ENCODE measurements around the gene TMEM106C. TPM values are rescaled to one million over a fixed set of nuclear protein-coding genes. Genes with fewer than 3 reads are reported as not detected.

Gene TMEM106C
- total and polyA plus RNA-seq, 4 donors, result 76.4 to 120 (median 102) TPM

DNA sequence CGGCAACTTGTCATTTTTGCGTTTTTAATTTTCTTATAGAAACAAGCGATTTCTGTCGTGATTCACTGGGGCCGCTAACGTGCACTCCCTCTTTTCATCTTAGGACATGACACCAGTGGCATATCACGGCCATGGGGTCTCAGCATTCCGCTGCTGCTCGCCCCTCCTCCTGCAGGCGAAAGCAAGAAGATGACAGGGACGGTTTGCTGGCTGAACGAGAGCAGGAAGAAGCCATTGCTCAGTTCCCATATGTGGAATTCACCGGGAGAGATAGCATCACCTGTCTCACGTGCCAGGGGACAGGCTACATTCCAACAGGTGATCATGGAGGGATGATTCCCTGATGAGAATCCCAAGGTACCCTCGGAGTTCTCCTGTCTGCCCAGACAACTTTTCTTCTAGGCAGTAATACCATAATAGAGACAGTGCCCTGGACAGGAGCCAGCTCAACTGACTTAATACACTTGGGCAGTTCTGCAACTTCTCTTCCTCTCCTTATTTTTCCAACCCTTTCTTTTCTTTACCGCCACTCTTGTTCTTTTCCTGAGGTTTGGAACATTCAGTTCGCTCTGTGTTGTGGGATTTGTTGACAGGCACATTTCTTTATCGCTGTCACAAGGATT, 821 bp downstream of the TMEM106C start:
- 4% methylated on average over 14 of the region's 18 CpGs for WGBS (ENCODE audit: insufficient coverage)
- DNase-seq (ENCODE audit: low read depth in 4 of 6, low spot score in 6 of 6), result peak in 2 of 6 donors; percentile 27 to 71
- Histone ChIP-seq H3K9me3 (ENCODE audit: control insufficient read depth, insufficient read depth, low read length) (no peaks in the 10 kb centered on the region), H3K27me3 (ENCODE audit: control insufficient read depth, insufficient read depth, low read length) (peaks cover 2% of the 10 kb centered on the region), H3K36me3 (ENCODE audit: control insufficient read depth, insufficient read depth, low read length) (peaks cover 3% of the 10 kb centered on the region), H3K4me1 (ENCODE audit: control insufficient read depth, insufficient read depth, low read length) (peaks cover 14% of the 10 kb centered on the region), H3K27ac (ENCODE audit: low read depth, low read length) (no peak overlapping the region), H3K4me3 (ENCODE audit: low read depth, low read length) (peak overlapping the region; percentile 96)

- Histone ChIP-seq H3K9me3 (ENCODE audit: control insufficient read depth, insufficient read depth, low read length) (no peaks in the 10 kb centered on the region), H3K36me3 (ENCODE audit: control insufficient read depth, insufficient read depth, low read length) (peaks cover 3% of the 10 kb centered on the region), H3K27me3 (ENCODE audit: control insufficient read depth, insufficient read depth, low read length) (peaks cover 2% of the 10 kb centered on the region), H3K4me1 (ENCODE audit: control insufficient read depth, insufficient read depth, low read length) (peaks cover 14% of the 10 kb centered on the region), H3K27ac (ENCODE audit: low read depth, low read length) (no peak overlapping the region), H3K4me3 (ENCODE audit: low read depth, low read length) (no peak overlapping the region)
- no peak for DNase-seq (ENCODE audit: low read depth in 4 of 6, low spot score in 6 of 6)
- 88% methylated on average over 2 of the region's 3 CpGs for WGBS (ENCODE audit: insufficient coverage)
These were observed 2.2 kb downstream of the TMEM106C start for GRCh38 chr12:47965581-47965980.

DNA sequence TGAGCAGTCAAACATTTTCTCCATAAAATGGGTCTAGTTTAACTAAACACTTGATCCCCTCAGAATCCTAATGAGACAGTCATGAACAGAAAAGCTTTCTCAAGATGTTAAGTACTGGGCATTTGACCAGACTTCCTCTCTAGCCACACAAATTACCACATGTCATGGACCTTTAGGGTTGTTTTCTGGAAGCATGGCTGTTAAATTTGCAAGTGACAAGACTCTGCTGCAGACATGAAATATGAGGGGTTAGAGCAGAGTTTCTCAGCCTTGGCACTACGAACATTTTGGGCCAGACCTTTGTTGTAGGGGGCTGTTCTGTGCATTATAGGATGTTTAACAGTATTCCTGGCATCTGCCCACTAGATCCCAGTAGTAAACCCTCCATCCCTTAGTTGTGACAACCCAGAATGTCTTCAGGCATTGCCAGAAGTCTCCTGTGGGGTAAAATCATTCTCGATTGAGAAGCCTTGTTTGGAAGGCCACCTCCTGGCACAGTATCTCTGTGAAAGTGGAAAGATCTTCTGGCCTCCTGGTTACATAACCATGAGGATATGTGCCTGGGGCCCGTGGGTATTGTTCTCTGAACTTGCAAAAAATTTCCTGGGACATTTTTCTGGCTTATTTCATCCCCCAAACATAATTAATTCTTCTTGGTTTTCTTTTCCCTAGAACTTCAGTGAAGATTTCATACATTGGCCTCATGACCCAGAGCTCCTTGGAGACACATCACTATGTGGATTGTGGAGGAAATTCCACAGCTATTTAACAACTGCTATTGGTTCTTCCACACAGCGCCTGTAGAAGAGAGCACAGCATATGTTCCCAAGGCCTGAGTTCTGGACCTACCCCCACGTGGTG, 4.3 kb downstream of the TMEM106C start:
- Histone ChIP-seq H3K27me3 (ENCODE audit: control insufficient read depth, insufficient read depth, low read length) (no peaks in the 10 kb centered on the region), H3K9me3 (ENCODE audit: control insufficient read depth, insufficient read depth, low read length) (no peaks in the 10 kb centered on the region), H3K4me3 (ENCODE audit: low read depth, low read length) (no peak overlapping the region), H3K36me3 (ENCODE audit: control insufficient read depth, insufficient read depth, low read length) (peaks cover 3% of the 10 kb centered on the region), H3K27ac (ENCODE audit: low read depth, low read length) (no peak overlapping the region), H3K4me1 (ENCODE audit: control insufficient read depth, insufficient read depth, low read length) (peaks cover 14% of the 10 kb centered on the region)
- 70% methylated on average over 2 of the region's 5 CpGs for WGBS (ENCODE audit: insufficient coverage)
- DNase-seq (ENCODE audit: low read depth in 4 of 6, low spot score in 6 of 6), result peak in 2 of 6 donors; percentile 4 to 37

- Histone ChIP-seq H3K27me3 (ENCODE audit: control insufficient read depth, insufficient read depth, low read length) (no peaks in the 10 kb centered on the region), H3K36me3 (ENCODE audit: control insufficient read depth, insufficient read depth, low read length) (peaks cover 3% of the 10 kb centered on the region), H3K4me3 (ENCODE audit: low read depth, low read length) (no peak overlapping the region), H3K9me3 (ENCODE audit: control insufficient read depth, insufficient read depth, low read length) (no peaks in the 10 kb centered on the region), H3K27ac (ENCODE audit: low read depth, low read length) (no peak overlapping the region), H3K4me1 (ENCODE audit: control insufficient read depth, insufficient read depth, low read length) (peaks cover 4% of the 10 kb centered on the region)
- no CpG with 5 or more reads among the region's 3 CpGs for WGBS (ENCODE audit: insufficient coverage)
- DNase-seq (ENCODE audit: low read depth in 4 of 6, low spot score in 6 of 6), result no peak
These were observed 6.4 kb downstream of the TMEM106C start for GRCh38 chr12:47969845-47970244.

- peaks cover 4% of the 10 kb centered on the region for H3K4me1 ChIP-seq (ENCODE audit: control insufficient read depth, insufficient read depth, low read length)
- no peaks in the 10 kb centered on the region for H3K9me3 ChIP-seq (ENCODE audit: control insufficient read depth, insufficient read depth, low read length)
- 76% methylated on average over 5 of the region's 7 CpGs for WGBS (ENCODE audit: insufficient coverage)
- no peak overlapping the region for H3K4me3 ChIP-seq (ENCODE audit: low read depth, low read length)
- DNase-seq (ENCODE audit: low read depth in 4 of 6, low spot score in 6 of 6), result no peak
- H3K36me3 ChIP-seq (ENCODE audit: control insufficient read depth, insufficient read depth, low read length), result peaks cover 3% of the 10 kb centered on the region
- no peaks in the 10 kb centered on the region for H3K27me3 ChIP-seq (ENCODE audit: control insufficient read depth, insufficient read depth, low read length)
- no peak overlapping the region for H3K27ac ChIP-seq (ENCODE audit: low read depth, low read length)
These were observed 7.4 kb downstream of the TMEM106C start for GRCh38 chr12:47970843-47971242.

DNA sequence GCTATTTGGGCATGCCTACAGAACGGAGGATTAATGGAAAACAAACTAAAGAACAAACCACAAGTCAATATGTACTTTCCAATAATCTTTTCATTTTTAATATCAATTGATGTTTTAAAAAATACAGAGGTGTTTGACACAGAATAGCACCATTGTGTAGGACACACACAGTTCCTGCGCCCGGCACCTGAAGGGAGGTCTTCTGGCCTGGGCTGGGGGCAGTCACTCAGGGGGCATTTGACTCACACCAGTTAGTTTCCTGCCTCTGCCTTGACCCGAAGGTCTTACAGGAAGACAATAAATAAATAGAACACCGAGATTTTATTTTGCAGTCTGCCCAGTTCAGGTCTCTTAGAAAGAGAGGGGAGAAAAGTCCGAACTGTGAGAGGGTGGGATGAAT, 9.5 kb downstream of the TMEM106C start:
- Histone ChIP-seq H3K4me1 (ENCODE audit: control insufficient read depth, insufficient read depth, low read length) (no peaks in the 10 kb centered on the region), H3K4me3 (ENCODE audit: low read depth, low read length) (no peak overlapping the region), H3K27me3 (ENCODE audit: control insufficient read depth, insufficient read depth, low read length) (no peaks in the 10 kb centered on the region), H3K27ac (ENCODE audit: low read depth, low read length) (no peak overlapping the region), H3K36me3 (ENCODE audit: control insufficient read depth, insufficient read depth, low read length) (no peaks in the 10 kb centered on the region), H3K9me3 (ENCODE audit: control insufficient read depth, insufficient read depth, low read length) (no peaks in the 10 kb centered on the region)
- WGBS (ENCODE audit: insufficient coverage), result 93% methylated on average over 4 of the region's 6 CpGs
- no peak for DNase-seq (ENCODE audit: low read depth in 4 of 6, low spot score in 6 of 6)

DNA sequence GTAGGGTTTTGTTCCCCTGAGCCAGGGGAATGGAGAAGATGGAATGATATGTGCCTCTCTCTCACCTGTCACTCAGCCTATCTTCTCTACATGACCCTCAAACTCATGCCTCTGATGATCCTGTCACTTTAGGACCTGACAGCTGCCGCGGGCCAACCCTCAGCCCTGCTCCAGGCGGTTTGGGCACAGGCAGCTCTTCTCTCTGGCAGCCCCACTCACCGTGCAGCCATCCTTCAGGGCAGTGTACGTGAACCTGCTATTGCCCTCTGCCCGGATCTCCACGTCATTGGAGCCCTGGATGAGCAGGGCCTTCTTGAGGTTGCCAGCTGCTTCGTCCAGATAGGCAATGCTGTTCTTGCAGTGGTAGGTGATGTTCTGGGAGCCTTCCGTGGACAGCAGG, 10.5 kb downstream of the TMEM106C start:
- no peak overlapping the region for H3K4me3 ChIP-seq (ENCODE audit: low read depth, low read length)
- no peaks in the 10 kb centered on the region for H3K9me3 ChIP-seq (ENCODE audit: control insufficient read depth, insufficient read depth, low read length)
- DNase-seq (ENCODE audit: low read depth in 4 of 6, low spot score in 6 of 6), result no peak
- H3K36me3 ChIP-seq (ENCODE audit: control insufficient read depth, insufficient read depth, low read length), result peaks cover 4% of the 10 kb centered on the region
- 96% methylated on average over 7 of the region's 9 CpGs for WGBS (ENCODE audit: insufficient coverage)
- H3K4me1 ChIP-seq (ENCODE audit: control insufficient read depth, insufficient read depth, low read length), result no peaks in the 10 kb centered on the region
- H3K27me3 ChIP-seq (ENCODE audit: control insufficient read depth, insufficient read depth, low read length), result no peaks in the 10 kb centered on the region
- no peak overlapping the region for H3K27ac ChIP-seq (ENCODE audit: low read depth, low read length)

GRCh38 chr12:47975036-47975620, 11.7 kb downstream of the TMEM106C start:
- Histone ChIP-seq H3K27ac (ENCODE audit: low read depth, low read length) (no peak overlapping the region), H3K4me1 (ENCODE audit: control insufficient read depth, insufficient read depth, low read length) (no peaks in the 10 kb centered on the region), H3K36me3 (ENCODE audit: control insufficient read depth, insufficient read depth, low read length) (peaks cover 4% of the 10 kb centered on the region), H3K9me3 (ENCODE audit: control insufficient read depth, insufficient read depth, low read length) (no peaks in the 10 kb centered on the region), H3K27me3 (ENCODE audit: control insufficient read depth, insufficient read depth, low read length) (no peaks in the 10 kb centered on the region), H3K4me3 (ENCODE audit: low read depth, low read length) (no peak overlapping the region)
- 96% methylated on average over 16 of the region's 16 CpGs for WGBS (ENCODE audit: insufficient coverage)
- no peak for DNase-seq (ENCODE audit: low read depth in 4 of 6, low spot score in 6 of 6)

DNA sequence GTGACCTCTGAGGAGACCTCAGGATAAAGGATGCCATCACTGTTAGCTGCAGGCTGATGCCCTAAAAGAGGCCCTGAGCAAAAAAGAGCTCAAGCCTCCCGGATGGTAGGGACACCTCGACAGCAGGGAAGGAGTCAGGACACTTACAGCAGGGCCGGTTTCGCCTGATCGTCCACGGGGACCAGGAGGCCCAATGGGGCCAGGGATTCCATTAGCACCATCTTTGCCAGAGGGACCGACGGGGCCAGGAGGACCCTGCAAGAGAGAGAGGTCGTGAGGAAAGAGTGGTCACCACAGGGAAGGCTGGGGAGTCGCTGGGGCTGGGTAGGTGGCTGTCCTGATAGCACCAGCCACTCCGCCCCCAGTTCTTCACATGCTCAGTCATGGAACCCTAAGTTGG, 12.4 kb downstream of the TMEM106C start:
- DNase-seq (ENCODE audit: low read depth in 4 of 6, low spot score in 6 of 6), result no peak
- Histone ChIP-seq H3K4me3 (ENCODE audit: low read depth, low read length) (no peak overlapping the region), H3K4me1 (ENCODE audit: control insufficient read depth, insufficient read depth, low read length) (no peaks in the 10 kb centered on the region)

More for the DNA sequence above, 12.4 kb downstream of the TMEM106C start:
- Histone ChIP-seq H3K9me3 (ENCODE audit: control insufficient read depth, insufficient read depth, low read length) (no peaks in the 10 kb centered on the region), H3K27ac (ENCODE audit: low read depth, low read length) (no peak overlapping the region), H3K27me3 (ENCODE audit: control insufficient read depth, insufficient read depth, low read length) (no peaks in the 10 kb centered on the region), H3K36me3 (ENCODE audit: control insufficient read depth, insufficient read depth, low read length) (peaks cover 4% of the 10 kb centered on the region)
- 95% methylated on average over 11 of the region's 11 CpGs for WGBS (ENCODE audit: insufficient coverage)
